ENCODE results near the gene TM4SF18. TPM values are rescaled to one million over a fixed set of nuclear protein-coding genes. Genes with fewer than 3 reads are reported as not detected.

Gene TM4SF18, protein sequence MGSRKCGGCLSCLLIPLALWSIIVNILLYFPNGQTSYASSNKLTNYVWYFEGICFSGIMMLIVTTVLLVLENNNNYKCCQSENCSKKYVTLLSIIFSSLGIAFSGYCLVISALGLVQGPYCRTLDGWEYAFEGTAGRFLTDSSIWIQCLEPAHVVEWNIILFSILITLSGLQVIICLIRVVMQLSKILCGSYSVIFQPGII
- total RNA-seq = 0.44 TPM in 1 of 2 replicates, not detected in the other

DNA sequence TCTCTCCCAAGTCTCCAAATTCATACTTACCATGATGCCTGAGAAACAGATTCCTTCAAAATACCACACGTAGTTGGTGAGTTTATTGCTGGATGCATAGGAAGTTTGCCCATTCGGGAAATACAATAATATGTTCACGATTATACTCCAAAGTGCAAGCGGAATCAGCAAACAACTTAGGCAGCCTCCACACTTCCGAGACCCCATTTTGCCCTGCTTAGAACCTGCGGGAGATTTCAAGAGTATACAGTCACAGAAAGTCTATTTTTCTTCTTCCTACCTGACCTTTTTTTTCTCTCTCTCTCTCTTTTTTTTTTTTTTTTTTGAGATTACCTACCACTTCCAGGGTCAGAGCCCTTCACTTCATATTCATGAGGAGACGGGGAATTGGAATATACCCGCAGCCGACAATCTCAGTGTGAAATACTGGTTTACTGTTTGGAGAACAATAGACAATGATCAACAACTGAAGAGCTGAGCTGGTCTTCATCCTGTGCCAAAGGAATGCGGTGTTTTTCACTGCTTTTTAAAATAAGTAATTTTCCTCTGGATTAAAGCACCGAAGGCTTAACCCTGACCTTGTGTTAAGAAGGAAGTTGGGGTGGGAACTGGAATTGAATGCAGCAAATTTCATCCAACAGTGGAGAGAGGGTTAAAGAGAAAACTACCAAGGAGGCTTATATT lies at the start of gene TM4SF18:
TM4SF18 (minus strand) TSS at position 461 of the 684 bp plus-strand sequence; CDS start at position 207, 254 bp downstream.

DNA sequence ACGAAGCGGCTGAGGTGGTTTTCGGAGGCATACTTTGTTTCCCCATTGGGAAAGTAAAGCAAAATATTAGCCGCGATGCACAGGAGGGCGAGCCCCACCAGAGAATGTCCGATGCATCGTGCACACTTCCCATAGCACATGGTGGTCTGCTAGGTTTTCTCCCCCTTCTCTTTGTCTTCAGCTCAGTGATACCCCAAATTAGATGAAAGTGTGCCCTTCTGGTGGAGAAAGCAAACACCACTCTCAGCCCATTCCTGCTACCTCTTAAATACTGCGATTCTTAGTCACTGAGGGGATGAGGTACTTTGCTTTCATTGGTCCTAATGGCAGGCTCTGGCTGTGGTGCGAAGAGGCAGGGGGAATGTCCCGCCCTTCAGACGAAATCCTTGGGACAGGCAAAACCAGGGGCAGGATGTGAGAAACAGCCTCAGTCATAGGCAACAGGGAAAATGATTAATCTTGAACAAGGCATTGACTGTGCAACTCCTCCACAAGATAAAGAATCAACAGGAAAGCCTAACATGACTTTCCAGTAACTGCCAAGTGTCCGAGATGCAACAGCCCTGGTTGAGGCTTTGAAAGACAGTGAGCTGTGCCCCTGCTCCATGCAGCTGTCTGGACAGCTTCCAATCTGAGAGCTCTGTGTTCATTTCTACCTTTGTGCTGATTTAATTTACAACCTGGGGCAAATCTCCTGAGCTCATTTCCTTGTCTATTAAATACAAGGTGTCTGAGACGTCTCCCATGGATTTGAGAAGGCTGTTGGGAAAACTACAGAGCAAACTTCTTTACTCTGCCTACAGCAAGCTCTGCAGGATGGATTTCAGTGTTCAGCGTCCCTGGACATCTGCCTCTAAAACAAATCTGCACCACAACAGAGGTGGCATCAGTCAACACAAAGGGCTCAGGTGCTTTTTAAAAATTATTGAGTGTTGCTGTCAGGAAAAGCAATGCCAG lies 44.2 kb upstream of the TM4SF18 start, which contains the start of gene TM4SF1:
TM4SF1 (minus strand) TSS at position 242 of the 957 bp plus-strand sequence; CDS start at position 140, 102 bp downstream.

Other genes starting within 250 kb of the TM4SF18 start
- 41.7 and 58.0 TPM in 2 replicates for gene HLTF, start 247.1 kb downstream of the TM4SF18 start, total RNA-seq
- gene HPS3, start 204.0 kb downstream of the TM4SF18 start, total RNA-seq = 44.2 and 50.8 TPM in 2 replicates
- 0.33 TPM in 1 of 2 replicates, not detected in the other for gene CP, start 111.8 kb downstream of the TM4SF18 start, total RNA-seq
- 140 and 347 TPM in 2 replicates for gene TM4SF1, start 44.0 kb upstream of the TM4SF18 start, total RNA-seq
- gene TM4SF4, start 141.1 kb upstream of the TM4SF18 start, total RNA-seq = 0.15 and 1.5 TPM in 2 replicates